ENCODE results near the gene GIGYF2. TPM values are rescaled to one million over a fixed set of nuclear protein-coding genes. Genes with fewer than 3 reads are reported as not detected.

The GIGYF2 gene
- total RNA-seq, 1 donor from 2014 or later = 70.3 TPM

DNA sequence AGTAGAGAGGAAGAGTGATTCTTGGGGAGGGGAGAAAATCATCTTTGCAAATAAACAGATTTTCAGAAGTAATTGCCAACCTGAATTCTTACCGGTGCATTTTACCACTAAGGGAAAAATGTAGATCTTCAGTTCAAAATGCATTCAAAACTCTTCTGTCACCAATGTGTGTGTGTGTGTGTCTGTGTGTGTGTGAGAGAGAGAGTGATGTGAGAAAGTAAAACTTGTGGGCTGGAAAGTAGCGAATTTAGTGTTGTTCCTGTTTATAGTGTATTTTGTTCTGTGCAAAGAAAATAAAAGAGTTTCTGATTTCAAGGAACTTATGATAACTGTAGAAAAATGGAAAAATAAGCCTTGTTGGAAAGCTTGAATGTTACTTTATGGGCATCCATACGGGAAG lies 52.2 kb downstream of the GIGYF2 start:
- no peak for DNase-seq (ENCODE audit: low read depth)

DNA sequence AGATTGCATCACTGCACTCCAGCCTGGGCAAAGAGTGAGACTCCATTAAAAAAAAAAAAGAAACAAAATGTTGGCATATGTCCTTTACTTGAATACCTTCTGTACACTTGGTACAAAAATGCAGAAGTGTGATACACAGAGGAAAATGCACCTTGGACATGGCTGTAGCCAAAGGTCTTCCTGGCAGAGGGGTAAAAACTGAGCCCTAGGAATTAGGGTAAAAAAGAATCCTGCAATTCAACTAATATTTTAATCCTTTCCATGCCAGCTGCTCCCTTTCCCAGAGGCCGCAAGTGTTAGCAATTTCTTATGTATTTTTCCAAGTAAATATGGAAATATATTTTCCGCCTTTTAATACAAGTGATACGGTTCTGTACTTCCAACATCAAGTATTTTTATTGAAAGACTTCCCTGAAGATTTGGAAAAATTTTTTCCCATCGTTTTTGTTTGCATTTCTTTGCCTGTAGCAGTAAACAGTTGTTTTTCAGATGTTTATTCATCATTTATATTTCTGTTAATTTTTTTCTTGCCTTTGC lies 53.1 kb downstream of the GIGYF2 start:
- no peak for DNase-seq (ENCODE audit: low read depth)

DNA sequence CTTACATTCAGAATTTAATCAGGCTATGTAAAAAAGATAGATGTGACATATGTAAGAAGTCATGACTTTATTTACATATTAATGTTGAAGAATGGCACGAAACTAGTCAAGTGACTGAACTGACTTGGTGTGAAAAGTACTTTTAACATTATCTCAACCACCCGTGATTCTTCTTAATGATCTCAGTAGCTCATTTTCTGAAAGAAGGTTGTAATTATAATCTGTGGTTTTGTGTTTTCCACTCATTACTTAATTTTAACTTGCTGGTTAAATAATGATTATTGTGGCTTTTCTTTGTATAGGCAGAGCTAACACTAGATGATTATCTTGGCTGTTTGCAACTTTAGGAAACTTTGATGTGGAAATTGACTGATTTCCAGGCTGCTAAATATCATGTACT lies 60.8 kb downstream of the GIGYF2 start:
- peak; percentile 56 for DNase-seq (ENCODE audit: low read depth)

DNA sequence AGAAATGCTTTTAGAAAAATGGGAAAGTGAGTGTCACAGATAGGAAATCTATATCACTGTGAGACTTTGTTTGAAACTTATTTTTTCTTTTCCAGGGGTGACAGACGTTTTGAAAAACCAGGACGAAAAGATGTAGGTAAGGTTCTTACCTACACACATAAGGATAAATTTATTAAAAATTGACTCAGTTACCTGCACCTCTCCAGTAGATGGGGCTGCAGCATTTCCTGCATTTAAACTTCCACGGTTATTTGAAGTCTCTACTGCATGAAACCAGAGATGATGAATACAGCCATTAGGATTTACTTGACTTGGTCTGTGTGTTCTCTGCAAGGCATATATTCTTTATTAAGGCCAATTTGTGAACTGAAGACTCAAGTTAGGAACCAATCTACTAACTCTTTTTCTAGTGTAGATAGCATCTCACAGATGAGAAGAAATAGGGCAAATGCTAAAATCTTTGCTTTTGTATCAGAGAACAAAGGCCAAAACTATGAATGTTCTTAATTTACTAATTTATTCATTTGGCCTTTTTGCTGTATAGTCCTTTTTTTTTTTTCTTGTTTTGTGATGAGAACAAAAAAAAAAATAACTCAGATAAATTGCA lies 64.3 kb downstream of the GIGYF2 start:
- DNase-seq (ENCODE audit: low read depth) = peak; percentile 75

DNA sequence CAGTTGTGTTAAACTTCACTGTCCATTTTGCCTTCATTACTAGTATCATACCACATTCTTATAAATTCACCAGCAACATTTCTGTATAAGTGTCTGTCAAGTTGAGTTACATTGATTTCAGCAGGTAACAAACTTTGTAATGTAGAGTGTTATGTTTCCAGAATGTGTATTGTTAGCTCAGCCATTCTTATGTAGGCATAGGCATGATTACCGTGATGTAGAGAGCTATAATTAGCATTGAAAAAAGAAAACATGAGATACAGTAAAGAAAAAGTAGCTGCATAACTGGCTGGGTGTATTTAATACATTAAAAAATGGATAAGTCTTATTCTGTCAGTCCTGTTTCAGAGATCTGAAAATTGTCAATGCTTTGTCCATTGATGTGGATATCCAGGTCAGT lies 70.7 kb downstream of the GIGYF2 start:
- DNase-seq (ENCODE audit: low read depth) = no peak

DNA sequence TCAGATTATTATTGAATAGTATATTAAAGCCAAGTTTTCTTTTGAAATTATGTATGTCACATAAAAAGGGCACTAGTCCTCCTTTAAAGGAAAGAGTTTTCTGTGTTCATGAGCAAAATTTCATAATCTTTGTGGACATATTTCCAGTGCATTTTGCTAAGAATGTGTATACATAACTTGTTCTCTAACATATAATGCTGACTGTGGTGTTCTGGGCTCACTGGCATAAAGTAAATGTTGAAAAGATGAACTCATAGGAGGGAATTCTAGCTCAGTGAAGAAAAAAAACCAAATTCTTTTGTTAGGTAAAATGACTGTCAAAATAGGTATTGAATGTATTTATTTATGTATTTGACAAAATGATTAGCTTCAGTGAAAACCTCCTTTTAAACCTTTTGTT lies 73.1 kb downstream of the GIGYF2 start:
- DNase-seq (ENCODE audit: low read depth) = no peak

DNA sequence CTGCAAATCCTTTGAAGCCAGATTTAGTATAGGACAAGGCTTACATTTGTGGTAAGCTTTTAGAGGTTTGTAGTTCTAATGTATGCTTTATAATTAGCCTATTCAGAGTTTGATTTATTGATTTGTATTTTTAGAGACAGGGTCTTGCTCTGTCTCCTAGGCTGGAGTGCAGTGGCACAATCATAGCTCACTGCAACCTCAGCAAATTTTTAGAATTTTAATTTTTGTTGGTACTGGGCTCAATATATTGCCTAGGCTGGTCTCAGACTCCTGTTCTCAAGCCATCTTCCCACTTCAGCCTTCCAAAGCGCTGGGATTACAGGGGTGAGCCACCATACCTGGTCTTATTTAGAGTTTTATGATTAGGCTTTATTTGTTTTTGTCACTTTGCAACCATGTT lies 74.7 kb downstream of the GIGYF2 start:
- no peak for DNase-seq (ENCODE audit: low read depth)

DNA sequence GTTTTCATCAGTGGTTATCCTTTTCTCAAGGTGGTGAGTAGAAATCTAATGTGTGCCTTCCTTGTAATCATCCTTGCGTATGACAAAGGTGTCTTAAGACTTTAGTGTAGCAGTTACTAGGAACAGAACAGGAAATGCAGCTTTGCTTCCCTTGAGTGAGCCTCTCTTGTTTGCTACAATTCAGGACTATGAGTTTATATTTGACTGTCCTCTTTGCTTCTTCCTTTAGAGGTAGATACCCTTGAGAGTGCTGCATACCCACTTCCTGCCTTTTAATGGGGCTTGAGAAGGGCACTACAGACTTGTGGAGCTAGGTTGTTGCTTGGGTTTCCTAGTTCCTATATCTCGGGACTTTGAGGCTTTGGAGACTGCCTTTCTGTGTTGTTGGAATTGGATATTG lies 75.4 kb downstream of the GIGYF2 start:
- DNase-seq (ENCODE audit: low read depth) = peak; percentile 26

DNA sequence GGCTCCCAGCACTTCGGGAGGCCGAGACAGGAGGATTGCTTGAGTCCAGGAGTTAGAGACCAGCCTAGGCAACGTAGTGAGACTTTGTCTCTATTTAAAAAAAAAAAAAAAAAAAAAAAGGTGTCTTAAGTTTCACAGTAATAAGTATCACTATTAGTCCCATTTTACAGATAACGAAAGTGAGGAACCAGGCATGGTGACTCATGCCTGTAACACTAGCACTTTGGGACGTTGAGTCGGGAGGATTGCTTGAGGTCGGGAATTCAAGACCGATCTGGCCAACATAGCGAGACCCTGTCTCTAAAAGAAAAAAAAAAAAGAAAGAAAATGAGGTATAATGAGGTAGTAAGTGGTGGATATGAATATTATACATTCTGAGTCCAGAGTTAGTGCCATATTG lies 76.7 kb downstream of the GIGYF2 start:
- no peak for DNase-seq (ENCODE audit: low read depth)

DNA sequence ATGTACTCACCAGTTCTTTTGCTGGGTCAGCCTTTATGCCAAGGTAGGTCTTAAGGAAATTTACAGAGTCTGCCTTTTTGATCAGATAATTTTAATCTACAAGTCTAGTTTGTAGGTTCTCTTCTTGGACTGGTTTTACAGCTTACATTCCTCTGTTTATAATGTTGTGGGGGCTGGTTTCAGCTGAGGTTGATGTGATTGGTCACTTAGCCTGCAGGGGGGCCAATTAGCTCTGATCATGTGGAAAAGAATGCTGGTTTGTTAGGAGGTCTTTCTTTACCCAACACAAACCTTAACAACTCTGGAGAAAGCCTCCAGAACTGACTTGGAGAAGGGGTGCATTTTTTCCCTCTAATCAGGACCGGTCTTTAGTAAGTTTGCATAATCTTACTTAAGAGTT lies 79.3 kb downstream of the GIGYF2 start, which contains the start of gene KCNJ13:
Gene KCNJ13, minus strand, starts transcription at position 131 of the 400 bp plus-strand sequence. CDS start 5,203 bp downstream, outside the sequence.
- DNase-seq (ENCODE audit: low read depth) = peak; percentile 37

DNA sequence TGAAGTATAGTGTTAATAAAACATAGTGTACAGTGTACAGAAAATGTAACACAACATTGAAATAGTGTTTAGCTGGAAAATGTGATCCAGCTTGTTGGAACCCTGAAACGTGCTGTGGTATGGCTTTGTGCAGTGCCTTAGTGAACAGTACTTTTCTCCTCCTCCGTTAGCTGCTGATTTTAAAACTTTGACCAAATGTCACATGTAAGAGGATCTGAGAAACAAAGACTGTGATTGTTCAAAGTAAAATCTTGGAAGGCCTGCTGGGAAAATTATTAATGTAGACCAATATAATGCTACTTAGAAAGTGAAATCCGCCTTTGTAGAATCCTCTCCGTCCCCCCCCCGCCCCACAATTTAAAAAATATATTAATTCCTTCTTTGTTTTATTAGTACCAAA lies 80.1 kb downstream of the GIGYF2 start:
- no peak for DNase-seq (ENCODE audit: low read depth)

DNA sequence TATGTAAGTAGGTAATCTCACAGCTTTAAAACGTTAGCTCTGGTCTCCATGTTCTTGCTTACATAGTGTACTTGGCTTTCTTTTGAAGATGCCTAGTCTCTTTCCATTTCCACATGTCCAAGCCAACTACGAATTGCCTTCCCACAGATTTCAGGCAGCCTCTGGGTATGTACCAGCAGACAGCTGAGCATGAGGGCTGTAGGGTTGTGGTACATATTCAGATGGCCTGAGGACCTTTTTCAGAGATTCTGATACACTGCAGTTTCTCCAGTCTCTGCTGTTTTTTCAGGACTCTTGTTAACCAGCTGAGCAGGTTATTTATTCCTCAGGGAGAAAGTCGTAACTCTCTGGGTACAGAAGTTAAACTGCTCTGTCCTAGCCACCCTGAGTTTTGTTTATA lies 82.3 kb downstream of the GIGYF2 start:
- DNase-seq (ENCODE audit: low read depth) = peak; percentile 37

DNA sequence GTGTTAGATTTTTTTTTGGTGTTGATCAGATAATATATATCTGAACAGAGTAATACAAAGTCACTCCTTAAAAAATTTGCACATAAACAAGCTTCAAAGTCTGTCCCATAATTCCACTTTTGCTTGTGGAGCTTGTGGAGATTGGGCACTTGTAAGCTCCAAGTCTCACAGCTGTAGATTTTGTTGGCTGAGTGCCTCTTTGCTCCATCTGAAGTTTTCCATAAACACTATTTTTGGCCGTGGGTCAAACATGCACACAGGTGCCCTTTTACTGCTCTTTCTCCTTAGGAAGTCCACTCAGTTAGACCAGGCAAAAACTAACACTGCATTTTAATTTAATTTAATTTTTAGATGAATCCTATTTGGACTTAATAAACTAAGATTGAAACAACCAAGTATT lies 82.8 kb downstream of the GIGYF2 start:
- DNase-seq (ENCODE audit: low read depth) = peak; percentile 60

DNA sequence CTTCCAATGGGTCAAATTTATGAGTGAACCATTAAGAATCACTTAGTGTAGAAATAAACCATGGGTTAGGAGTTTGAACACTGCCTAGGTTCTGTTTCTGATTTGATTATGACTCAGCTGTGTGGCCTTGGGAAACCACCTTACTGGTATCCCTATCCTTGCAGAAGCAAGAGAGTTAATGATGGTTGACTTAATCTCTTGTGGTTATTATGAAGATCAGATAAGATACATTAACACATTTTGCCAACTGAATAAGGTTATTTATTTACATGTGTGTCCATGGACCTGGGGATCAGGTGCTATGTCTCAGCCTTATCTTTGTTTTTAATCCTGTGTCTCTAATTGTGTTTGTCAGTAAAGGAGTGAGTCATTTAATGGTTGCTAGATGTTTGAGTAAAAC lies 84.6 kb downstream of the GIGYF2 start:
- DNase-seq (ENCODE audit: low read depth) = peak; percentile 99

DNA sequence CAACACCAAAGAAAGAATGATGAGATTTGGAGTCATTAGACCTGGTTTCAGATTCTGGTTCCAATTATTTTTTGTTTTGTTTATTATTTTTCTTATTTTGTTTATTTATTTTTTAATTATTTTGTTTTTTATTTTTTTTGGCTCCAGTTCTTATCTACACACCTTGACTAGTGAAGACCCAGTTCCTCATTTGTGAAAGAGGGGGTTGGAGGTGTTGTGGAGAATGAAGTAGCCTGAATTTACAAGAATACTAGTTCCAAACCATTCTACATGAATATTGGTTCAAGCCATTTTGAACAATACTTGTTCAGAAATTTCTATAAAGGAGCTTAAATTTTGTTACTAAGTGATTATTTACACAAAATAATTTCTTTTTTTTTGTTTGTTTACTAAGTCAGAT lies 86.1 kb downstream of the GIGYF2 start:
- no peak for DNase-seq (ENCODE audit: low read depth)

DNA sequence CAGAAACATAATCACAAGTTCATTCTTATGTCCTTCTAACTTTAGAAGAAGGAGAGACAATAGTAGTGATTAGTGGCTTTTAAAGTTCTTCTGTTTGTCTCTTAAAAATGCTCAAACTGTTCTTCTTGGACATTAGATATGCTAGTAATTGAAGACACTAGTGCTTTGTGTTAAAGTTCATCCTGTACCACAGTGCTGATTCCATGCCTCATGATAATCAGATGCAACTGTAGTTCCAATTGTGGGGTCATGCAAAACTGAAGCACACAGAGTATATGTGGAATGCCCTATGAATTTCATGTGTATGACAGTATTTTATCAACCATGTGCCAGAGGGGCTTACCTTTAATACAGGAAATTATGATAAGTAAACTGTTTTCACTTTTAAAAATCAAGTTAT lies 90.7 kb downstream of the GIGYF2 start:
- DNase-seq (ENCODE audit: low read depth) = no peak

DNA sequence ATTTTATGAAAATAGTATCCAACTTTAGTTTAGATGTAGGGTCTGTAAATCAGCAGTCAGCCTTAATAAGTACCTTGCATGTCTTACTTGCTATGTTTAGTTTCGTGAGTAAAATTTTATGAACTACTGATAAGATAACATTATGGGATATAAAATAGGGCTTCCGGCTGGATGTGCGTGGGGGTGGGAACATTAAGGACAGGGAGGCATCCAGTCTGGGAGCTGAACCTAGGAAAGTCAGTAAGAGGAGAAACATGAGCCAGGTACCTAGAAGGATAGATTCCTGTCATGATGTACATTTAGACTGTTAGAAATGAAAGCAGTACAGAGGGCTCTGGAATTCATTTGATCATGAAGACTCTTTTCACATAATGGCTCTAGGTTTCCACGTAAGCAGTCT lies 92.0 kb downstream of the GIGYF2 start:
- no peak for DNase-seq (ENCODE audit: low read depth)

DNA sequence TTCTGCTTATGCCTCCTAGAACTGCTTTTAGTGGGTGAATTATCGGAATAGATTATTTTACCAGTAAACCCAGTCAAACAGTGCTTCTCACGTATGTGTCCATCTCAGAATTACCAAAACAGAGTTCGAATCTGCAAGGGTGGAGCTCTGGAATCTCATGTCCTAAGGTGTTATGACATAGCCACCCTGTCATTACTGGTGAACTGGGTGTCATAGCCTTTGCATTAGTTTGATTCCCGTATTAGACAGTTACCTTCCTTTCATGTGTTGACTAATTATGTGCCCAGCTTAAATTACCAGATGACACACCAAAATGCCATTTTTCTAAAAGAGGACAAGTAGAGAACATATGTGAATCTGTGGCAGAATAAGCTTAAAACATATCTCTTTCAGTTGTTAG lies 94.4 kb downstream of the GIGYF2 start:
- DNase-seq (ENCODE audit: low read depth) = no peak

DNA sequence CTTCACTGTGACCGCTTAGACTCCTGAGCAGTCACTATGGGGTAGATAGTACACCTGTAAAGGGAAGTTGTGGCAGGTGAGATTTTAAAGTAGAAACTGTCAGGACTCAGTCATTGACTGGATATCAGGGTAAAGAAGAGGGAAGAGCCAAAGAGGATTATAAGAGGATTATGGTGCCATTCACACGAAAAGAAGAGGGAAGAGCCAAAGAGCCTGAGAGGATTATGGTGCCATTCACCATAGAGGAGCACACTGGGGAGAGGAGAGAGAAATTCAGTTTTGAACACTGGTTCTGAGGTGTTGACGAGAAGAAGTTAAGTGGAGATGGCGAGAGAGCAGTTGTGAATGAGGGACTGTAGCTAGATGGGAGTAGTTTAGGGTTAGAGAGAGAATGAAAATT lies 96.1 kb downstream of the GIGYF2 start:
- DNase-seq (ENCODE audit: low read depth) = no peak

DNA sequence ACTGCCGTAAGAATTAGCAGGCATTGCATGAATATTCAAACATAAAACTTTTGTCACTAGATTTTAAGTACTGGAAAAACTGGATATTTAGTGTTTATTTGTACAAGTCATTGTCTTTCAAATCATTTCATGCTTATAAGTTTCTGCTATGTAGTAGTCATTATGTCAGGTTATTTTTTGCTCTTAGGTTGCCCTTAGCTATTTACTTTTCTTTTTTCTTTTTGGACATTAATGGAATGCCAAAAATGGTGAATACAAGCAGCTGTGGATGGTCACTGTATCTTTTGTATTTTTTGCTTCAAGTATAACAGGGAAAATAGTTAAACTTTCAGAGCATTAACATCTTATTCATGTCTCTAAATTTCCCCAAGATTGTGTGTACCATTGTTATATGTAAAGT lies 97.8 kb downstream of the GIGYF2 start:
- DNase-seq (ENCODE audit: low read depth) = no peak

DNA sequence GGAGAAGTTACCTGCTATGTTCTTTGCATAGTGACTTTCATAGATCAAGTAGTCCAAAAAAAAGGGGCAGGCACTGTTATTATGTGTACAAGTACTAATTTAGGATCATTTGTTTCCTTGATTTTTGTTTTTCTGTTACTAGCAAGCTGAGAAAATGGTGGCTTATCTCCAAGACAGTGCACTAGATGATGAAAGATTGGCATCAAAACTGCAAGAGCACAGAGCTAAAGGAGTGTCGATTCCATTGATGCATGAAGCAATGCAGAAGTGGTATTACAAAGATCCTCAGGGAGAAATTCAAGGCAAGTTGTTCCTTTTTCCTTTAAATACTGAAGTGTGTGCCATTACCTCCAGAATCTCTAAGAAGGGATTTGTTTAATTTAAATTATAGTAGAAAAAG lies 98.8 kb downstream of the GIGYF2 start:
- DNase-seq (ENCODE audit: low read depth) = no peak

DNA sequence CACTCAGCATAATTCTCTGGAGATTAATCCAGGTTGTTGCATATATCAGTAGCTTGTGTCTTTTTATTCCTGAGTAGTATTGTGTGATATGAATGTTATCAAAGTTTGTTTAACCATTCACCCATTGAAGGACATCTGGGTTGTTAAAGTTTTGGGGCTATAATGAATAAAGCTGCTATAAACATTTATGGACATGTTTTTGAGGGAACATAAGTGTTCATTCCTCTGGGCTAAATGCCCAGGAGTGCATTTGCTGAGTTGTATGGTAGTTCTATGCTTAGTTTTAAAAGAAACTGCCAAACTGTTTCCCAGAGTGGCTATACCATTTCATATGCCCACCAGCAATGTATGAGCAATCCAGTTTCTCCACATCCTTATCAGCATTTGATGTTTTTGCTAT lies 101.1 kb downstream of the GIGYF2 start:
- DNase-seq (ENCODE audit: low read depth) = no peak

DNA sequence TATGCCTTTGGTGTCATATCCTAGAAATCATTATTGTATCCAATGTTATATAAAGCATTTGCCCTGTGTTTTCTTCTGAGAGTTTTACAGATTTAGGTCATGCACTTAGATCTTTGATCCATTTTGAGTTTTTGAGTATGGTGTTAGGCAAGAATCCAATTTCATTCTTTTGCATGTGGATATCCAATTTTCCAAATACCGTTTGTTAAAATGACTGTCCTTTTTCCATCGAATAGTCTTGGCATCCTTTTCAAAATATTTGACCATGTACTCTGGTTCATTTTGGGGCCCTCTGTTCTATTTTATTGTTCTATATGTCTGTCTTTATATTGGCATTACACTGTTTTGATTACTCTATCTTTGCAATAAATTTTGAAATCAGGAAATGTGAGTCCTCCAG lies 103.0 kb downstream of the GIGYF2 start:
- DNase-seq (ENCODE audit: low read depth) = no peak

DNA sequence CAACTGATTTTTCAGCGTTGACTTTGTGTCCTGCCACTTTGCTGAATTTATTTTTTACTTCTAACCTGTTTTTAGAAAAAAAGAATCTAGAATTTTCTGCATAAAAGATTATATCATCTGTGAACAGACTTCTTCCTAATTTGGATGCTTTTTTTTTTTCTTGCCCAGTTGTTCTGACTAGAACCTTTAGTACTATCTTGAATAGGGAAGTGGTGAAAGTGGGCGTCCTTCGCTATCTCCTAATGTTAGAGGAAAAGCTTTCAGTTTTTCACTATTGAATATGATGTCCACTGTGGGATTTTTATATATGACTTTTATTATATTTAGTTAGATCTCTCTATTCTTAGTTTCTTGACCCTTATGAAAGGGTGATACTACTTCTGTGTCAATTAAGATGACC lies 105.0 kb downstream of the GIGYF2 start:
- DNase-seq (ENCODE audit: low read depth) = no peak

All from renal cortical epithelial cell (primary cell).